DMS53 treated with DMSO at 0.1 percent for 48 hours (cell line): ENCODE measurements around the gene BMF.

Source experiments
- DNase-seq: peaks from one replicate; lab custom pipeline; 2025; ENCODE audit not compliant: unreplicated experiment; lab: John Stamatoyannopoulos, UW

Gene BMF

DNA sequence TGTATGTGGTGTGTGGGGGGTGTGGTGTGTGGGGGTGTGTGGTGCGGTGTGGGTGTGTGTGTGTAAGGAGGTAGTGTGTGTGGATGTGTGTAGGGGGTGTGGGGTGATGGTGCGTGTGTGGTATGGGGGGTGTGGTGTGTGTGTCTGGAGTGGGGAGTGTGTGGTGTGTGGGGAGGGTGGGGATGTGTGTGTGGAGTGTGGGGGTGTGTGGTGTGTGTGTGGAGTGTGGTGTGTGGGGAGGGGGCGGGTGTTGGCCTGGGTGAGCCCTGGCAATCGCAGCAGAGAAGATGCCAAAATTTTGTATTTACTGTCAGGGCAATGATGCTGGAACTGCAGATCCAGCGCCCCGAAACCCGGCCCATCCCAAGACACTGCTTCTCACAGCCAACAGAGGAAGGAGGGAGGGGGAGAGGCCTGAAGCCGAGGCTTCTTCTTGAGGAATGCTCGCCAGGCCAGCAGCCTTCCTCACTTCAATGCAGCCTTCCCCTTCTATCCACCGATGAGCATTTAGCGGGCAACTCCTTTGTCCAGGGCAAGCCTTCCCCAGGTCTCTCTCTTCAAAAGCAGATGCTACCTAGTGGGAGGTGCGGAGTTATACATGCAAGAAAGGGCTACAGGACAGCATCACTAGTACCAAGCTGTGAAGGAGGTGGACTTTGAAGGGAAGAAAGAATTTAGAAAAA is 57.8 kb downstream of the BMF start:
- DNase-seq = no peak

- DNase-seq = no peak
Measured at GRCh38 chr15:40048926-40049475, 59.7 kb downstream of the BMF start.

DNA sequence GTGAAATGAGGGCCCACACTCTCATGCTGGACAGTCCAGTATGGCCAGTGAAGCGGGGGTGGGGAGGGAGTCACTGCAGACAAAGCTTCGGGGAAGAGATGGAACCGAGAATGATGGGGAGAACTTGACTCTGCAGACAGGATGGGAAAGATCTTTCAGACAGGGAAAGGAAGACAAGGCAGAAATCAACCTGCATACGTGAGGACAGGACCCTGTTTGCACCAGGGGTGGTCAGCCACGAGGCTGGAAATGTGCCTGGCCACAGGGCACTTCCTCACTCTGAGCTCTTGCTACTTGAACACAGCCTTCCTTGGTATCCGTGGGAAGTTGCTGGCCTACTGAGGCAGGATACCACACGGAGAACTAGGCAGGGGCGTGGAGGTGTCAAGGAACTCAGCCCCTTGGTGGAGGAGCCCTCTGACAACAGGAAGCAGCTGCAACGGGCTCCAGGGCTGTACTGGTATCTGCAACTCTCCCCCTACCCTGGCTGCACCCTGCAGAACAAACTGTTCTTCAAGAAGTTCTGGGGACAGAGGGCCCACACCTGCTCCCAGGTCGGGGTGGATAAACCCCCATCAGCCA is 60.4 kb downstream of the BMF start:
- DNase-seq = no peak

DNA sequence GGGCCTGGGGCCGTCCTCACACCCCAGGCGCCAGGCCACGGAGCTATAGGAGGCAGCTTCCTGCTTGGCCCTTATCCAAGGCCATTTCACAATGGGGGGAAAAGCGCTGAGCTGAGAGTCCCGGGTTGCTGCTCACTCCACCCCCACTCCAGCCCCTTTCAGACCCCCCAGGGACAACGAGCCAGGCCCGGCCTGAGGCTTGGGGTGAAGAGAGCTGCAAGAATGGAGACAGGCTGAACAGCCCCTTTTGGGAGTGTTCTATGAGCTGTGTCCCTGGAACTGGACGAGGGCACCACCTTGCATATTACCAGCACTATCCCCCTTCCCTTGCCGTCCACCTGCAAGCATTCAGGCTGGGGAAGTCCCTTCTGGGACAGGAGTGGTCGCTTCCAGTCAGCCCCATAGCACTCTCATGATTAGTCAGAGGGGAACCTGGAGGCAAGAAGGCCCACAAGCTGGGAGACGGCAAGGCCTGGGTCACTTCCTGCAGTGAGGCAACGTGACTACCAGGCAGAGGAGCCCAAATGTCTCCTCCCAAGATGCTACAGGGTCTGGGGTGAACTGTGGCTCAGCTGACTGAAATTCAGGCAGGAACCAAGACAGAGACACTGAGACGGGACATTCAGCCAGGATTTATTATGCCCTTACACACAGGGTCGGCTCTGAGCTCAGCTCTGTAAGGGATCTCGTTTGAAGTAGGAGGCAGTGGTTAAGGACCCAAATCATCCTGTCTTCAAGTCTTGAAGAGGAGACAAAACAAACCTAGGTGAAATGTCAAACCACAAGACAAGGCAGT is 61.1 kb downstream of the BMF start:
- no peak for DNase-seq

DNA sequence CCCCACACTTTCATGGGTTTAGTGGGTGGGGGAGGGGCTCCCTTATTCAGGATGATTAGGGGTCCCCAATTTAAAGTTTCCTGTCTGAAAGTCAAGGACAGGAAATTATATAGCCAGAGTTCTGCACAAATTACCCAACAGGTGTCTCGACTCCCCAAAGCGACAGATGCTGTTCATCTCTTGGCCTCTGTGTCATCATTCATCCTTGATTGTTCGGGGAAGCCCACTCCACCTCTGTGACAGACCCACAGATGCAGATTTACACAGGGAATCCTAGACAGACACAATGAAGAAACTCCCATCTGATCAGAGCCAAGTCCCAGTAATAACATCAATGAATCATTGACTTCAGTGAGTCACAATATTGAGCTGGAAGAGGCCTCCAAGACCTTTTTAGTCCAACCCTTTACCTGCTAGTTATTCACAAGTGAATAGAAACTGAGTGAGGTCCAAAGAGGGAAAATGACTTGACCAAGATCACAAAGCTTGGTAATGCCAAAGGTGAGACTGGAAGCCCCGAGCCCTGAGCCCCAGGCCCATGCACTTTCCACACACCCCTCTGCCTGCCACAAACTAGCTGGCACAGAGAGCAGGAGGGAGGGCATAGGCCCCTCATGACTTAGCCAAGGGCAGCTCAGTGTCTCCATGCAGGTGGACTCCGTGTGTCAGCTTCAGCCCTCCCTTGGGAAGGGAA is 61.8 kb downstream of the BMF start:
- no peak for DNase-seq

DNA sequence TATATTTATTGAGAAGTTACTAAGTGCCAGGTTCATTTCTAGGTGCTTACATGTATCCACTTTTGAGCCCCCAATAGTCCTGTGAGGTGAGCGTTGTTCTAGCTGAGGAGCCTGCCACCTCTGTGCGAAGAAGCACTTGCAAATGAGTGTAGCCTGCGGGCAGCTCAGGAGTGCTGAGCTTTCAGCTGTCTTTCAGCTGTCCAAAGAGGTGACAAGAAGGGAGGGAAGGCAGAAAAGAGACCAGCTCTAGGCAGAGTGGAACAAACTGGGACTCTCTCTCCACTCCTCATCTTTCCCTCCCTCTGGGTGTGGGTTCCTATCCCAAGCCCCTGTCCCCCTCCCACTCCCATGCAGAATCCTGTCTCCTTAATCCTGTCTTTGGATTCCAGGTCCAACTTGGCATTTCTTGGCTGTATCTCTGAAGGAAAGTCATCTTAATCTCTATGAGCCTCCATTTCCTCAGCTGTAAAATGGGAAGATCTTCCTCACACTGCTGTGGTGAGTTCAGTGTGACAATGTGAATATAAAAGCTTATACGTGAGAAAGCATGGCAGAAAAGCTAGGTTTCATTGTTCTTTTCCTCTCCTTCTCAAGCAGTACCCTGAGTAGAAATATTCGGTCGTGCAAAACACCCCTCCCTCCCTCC is 63.0 kb downstream of the BMF start:
- DNase-seq = no peak

- peak; percentile 56 for DNase-seq
Measured at GRCh38 chr15:40044717-40045571, 63.7 kb downstream of the BMF start.

DNA sequence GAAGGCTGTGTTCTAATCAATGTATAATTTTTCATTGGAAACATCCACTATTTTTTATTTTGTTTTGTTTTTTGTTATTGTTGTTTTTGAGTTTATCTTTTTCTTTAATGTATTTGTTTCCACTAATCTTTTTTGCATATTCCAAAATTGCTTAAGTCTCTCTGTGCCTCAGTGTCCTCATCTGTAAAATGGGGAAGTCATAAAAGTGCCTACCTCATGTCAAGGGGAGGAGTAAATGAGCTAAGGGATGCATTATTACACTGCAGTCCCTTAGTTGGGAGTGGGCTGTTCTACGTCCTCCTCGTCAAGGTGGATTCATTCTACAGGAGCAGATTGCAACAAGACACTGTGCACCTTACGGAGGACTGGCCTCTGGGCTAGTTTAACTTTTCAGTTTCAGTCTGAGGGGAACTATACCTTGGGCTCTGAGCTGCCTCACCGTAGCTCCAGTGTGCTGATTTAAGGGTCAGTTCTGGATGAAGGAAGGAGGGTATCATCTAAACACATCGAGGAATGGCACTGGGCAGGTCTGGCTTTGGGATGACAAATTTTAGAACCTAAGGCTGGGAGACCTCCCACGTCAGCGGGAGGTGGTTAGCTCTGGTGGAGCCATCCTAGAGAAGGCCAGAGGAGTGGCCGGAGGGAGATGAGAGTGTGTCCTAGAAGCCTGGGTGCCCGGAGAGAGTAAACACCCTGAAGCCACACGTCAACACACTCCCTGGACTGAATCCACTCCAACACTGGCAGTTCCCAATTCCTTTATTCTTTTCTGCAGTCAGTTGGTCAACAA is 64.6 kb downstream of the BMF start:
- no peak for DNase-seq

GRCh38 chr15:40042791-40043320 is 65.8 kb downstream of the BMF start:
- DNase-seq = no peak

- DNase-seq = no peak
Measured at GRCh38 chr15:40040770-40041169, 67.9 kb downstream of the BMF start.

DNA sequence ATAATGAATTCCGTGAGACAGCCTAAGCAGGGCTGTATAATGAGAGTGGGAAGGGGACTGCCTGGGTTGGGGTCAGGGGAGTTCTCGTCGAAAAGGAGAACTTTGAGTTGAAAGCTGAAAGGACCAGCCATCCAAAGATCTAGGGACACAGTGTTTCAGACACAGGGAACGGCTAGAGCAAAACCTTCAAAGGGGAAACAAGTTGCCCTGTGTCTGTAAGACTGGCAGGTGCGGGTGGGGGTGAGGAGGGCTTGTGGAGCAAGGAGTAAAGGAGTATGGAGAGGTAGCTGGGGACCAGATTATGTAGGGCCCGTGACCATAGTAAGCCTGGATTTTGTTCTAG is 68.4 kb downstream of the BMF start:
- no peak for DNase-seq

DNA sequence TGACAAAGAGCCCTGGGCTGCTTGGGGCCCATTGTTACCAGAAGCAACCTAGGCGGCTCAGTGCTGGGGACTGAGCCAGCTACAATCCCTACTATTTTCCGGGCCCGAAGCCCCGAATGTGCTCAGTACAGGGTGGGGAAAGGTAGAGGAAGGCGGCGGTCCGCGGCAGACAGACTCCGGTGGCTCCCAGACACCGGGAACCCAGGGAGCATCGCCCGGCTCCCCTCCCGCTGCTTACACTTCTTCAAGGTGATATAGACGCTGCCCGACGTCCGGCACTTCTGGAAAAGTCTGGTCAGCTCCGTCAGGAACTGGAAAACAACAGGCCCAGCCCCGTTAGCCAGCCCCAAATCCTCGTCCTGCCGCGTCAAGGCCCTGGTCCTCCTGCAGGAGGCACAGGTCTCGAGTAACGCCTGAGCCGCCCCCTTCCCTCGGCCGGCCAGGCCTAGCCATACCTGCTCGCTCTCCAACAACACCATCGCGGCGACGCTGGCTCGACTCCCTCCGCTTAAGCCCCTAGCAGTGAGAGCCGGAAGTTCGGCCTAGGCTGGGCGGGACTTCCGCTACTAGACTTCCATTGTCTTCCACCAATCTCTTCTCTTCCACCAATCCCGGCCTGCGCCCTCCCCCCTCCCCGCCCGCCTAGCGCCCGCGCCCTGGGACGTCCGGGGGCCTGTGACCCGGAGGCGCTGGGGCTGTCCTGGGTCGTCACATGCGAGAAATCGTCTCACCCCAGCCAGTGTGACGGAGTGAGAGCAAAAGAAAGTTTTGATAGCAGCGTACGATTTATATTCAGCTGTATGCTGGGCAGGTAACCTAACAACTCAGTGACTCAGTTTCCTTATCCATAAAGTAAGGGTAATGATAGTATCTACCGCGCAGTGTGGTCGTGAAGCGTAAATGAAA is 69.8 kb downstream of the BMF start, which contains the start of gene SRP14:
Gene SRP14 (minus strand): TSS at position 544 of the 906 bp plus-strand sequence. CDS start 65 bp downstream, at position 479.
- peak; percentile 63 for DNase-seq

- no peak for DNase-seq
Measured at GRCh38 chr15:40038275-40038637, 70.4 kb downstream of the BMF start.
